ENCODE results near the gene TBC1D22A.

TBC1D22A gene

GRCh38 chr22:47101321-47101885 is 339.0 kb downstream of the TBC1D22A start:
- no peaks in the 10 kb centered on the region for H3F3A ChIP-seq (ENCODE audit: insufficient read depth, low read length)
- H3K9me2 ChIP-seq (replicated peaks; ENCODE audit: insufficient read depth, low read length): no peaks in the 10 kb centered on the region
- no peaks in the 10 kb centered on the region for H3K9me3 ChIP-seq (replicated peaks; ENCODE audit: insufficient read depth, low read length)
- H3K36me3 ChIP-seq (replicated peaks; ENCODE audit: insufficient read depth, low read length): no peaks in the 10 kb centered on the region
- H3K27me3 ChIP-seq (replicated peaks; ENCODE audit: insufficient read depth, low read length): no peaks in the 10 kb centered on the region
- no peak overlapping the region for H3K9ac ChIP-seq (ENCODE audit: low read length)
- no peak overlapping the region for H3K27ac ChIP-seq (ENCODE audit: low read length)
- H2AFZ ChIP-seq (ENCODE audit: low read length): no peak overlapping the region
- TF ChIP-seq, protein P1, sequence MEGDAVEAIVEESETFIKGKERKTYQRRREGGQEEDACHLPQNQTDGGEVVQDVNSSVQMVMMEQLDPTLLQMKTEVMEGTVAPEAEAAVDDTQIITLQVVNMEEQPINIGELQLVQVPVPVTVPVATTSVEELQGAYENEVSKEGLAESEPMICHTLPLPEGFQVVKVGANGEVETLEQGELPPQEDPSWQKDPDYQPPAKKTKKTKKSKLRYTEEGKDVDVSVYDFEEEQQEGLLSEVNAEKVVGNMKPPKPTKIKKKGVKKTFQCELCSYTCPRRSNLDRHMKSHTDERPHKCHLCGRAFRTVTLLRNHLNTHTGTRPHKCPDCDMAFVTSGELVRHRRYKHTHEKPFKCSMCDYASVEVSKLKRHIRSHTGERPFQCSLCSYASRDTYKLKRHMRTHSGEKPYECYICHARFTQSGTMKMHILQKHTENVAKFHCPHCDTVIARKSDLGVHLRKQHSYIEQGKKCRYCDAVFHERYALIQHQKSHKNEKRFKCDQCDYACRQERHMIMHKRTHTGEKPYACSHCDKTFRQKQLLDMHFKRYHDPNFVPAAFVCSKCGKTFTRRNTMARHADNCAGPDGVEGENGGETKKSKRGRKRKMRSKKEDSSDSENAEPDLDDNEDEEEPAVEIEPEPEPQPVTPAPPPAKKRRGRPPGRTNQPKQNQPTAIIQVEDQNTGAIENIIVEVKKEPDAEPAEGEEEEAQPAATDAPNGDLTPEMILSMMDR (IDR thresholded peaks at IDR 0.05; ENCODE audit: low read length): no peak
- TF ChIP-seq EZH2 (optimal IDR thresholded peaks at IDR 0.05; ENCODE audit: low read depth, low read length) (no peak), EZH2phosphoT487 (IDR thresholded peaks at IDR 0.05; ENCODE audit: low read length) (no peak)
- no peaks in the 10 kb centered on the region for H4K20me1 ChIP-seq (ENCODE audit: insufficient read depth, low read length)
- H3K4me1 ChIP-seq (ENCODE audit: low read length): no peaks in the 10 kb centered on the region
- no peaks in the 10 kb centered on the region for H3K79me2 ChIP-seq (ENCODE audit: low read length)
- H3K4me2 ChIP-seq (ENCODE audit: low read depth, low read length): no peak overlapping the region
- DNase-seq: no peak
- H3K4me3 ChIP-seq (ENCODE audit: low read length): no peak overlapping the region

DNA sequence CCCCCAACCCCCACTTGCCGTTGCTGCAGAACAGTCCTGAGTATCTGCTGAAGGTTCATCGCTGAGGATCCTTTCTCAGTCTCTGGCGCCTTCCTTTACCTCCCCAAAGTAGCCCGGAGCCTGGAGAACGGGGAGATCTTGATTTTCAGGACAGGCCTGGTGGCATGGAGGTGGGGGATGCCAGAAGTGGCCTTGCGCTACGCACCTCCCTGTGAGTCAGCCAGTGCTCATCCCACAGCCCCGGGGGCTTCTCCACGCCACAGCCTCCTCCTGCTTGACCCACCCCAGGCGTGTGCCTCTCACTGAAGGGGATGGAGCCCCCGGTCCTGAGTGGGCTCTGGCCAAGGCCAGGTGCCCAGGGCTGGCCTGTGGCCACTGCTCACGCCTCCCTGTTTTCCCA is 339.6 kb downstream of the TBC1D22A start:
- H3K36me3 ChIP-seq (replicated peaks; ENCODE audit: insufficient read depth, low read length): no peaks in the 10 kb centered on the region
- TF ChIP-seq EZH2 (optimal IDR thresholded peaks at IDR 0.05; ENCODE audit: low read depth, low read length): no peak
- TF ChIP-seq, protein P1 (IDR thresholded peaks at IDR 0.05; ENCODE audit: low read length): no peak
- no peaks in the 10 kb centered on the region for H3K79me2 ChIP-seq (ENCODE audit: low read length)
- no peak overlapping the region for H2AFZ ChIP-seq (ENCODE audit: low read length)
- H3K4me3 ChIP-seq (ENCODE audit: low read length): no peak overlapping the region
- H4K20me1 ChIP-seq (ENCODE audit: insufficient read depth, low read length): no peaks in the 10 kb centered on the region
- no peaks in the 10 kb centered on the region for H3K9me3 ChIP-seq (replicated peaks; ENCODE audit: insufficient read depth, low read length)
- H3K27me3 ChIP-seq (replicated peaks; ENCODE audit: insufficient read depth, low read length): no peaks in the 10 kb centered on the region
- H3K4me2 ChIP-seq (ENCODE audit: low read depth, low read length): no peak overlapping the region
- H3F3A ChIP-seq (ENCODE audit: insufficient read depth, low read length): no peaks in the 10 kb centered on the region
- no peaks in the 10 kb centered on the region for H3K9me2 ChIP-seq (replicated peaks; ENCODE audit: insufficient read depth, low read length)
- H3K27ac ChIP-seq (ENCODE audit: low read length): no peak overlapping the region
- DNase-seq: no peak
- H3K9ac ChIP-seq (ENCODE audit: low read length): no peak overlapping the region
- H3K4me1 ChIP-seq (ENCODE audit: low read length): no peaks in the 10 kb centered on the region

GRCh38 chr22:47102648-47103047 is 340.2 kb downstream of the TBC1D22A start:
- H3K79me2 ChIP-seq (ENCODE audit: low read length): no peaks in the 10 kb centered on the region
- no peak for DNase-seq
- H3K9me2 ChIP-seq (replicated peaks; ENCODE audit: insufficient read depth, low read length): no peaks in the 10 kb centered on the region
- no peak overlapping the region for H3K4me3 ChIP-seq (ENCODE audit: low read length)
- H3K36me3 ChIP-seq (replicated peaks; ENCODE audit: insufficient read depth, low read length): no peaks in the 10 kb centered on the region
- no peaks in the 10 kb centered on the region for H3K4me1 ChIP-seq (ENCODE audit: low read length)
- TF ChIP-seq EZH2phosphoT487 (IDR thresholded peaks at IDR 0.05; ENCODE audit: low read length): no peak
- TF ChIP-seq, protein P1 (IDR thresholded peaks at IDR 0.05; ENCODE audit: low read length): no peak
- TF ChIP-seq EZH2 (optimal IDR thresholded peaks at IDR 0.05; ENCODE audit: low read depth, low read length): no peak
- no peak overlapping the region for H3K27ac ChIP-seq (ENCODE audit: low read length)
- no peaks in the 10 kb centered on the region for H3K9me3 ChIP-seq (replicated peaks; ENCODE audit: insufficient read depth, low read length)
- no peaks in the 10 kb centered on the region for H4K20me1 ChIP-seq (ENCODE audit: insufficient read depth, low read length)
- H3K4me2 ChIP-seq (ENCODE audit: low read depth, low read length): no peak overlapping the region
- no peaks in the 10 kb centered on the region for H3K27me3 ChIP-seq (replicated peaks; ENCODE audit: insufficient read depth, low read length)
- no peak overlapping the region for H2AFZ ChIP-seq (ENCODE audit: low read length)
- no peaks in the 10 kb centered on the region for H3F3A ChIP-seq (ENCODE audit: insufficient read depth, low read length)
- H3K9ac ChIP-seq (ENCODE audit: low read length): no peak overlapping the region
